Left forelimb (tissue), 1 donor: ENCODE results near the gene RIMBP2.
"Not testable (repeated sequence)": the region's sequence is repeated elsewhere in the genome, so short reads cannot be mapped to it uniquely, and the experiment has no call there.

Source experiments
- DNase-seq: peaks from one replicate; pipeline ENCODE4 v3.0.0-alpha.2; 2018; ENCODE audit warnings: low spot score

RIMBP2 gene

DNA sequence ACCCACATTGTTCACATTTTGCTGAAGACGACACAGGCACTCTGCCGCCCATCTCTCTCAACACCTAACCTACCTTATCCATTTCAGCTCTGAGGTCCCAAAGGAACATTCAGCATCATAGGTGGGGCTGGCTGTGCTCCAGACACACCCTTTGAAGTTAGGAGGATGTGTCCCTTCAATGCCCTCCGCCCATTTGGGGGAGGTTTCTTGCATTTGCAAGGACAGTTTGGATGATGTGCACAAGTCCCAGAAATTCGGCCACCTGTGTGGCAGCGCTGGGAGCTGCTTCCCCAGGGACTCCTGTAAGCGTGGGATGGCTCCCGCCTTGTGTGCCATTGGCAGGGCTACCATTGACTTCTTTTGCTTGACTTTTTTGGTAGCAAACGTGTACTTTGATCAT, 113.8 kb downstream of the RIMBP2 start:
- no peak for DNase-seq

DNA sequence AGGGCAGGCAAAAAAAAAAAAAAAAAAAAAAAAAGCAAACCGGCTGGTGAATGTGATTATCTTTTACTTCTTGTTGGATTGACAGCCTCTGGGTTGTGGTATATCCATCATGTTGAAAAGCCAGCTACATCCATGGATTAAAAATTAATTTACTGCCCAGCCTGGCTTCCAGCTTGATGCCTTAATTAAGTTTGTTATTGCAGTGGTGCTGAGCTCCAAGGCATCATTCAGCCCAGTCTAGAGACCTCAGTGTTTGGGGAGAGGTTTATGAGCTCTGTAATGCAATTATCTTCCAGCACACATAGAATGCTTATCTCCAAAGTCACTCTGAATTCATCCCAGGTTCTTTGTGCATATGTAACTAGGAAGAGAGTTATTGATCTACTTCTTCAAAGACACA, 114.8 kb downstream of the RIMBP2 start:
- DNase-seq: no peak

DNA sequence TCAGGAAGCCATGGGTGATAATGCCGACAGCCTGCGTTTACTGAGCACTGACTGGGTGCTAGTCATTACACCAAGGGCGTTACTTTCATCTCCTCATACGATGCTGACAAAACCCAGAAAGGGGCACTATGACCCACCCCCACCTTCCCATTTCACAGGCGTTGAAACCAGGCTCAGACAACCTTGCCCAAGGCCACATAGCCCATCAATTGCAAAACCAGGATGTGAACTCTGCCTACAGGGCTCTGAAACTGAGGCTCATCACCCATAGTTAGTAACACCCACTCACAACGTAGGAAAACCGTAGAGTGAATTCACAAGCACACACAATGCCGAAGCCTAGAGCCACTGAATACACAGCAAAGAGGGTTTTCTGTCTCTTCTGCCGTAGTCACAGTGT, 119.9 kb downstream of the RIMBP2 start:
- DNase-seq: no peak

DNA sequence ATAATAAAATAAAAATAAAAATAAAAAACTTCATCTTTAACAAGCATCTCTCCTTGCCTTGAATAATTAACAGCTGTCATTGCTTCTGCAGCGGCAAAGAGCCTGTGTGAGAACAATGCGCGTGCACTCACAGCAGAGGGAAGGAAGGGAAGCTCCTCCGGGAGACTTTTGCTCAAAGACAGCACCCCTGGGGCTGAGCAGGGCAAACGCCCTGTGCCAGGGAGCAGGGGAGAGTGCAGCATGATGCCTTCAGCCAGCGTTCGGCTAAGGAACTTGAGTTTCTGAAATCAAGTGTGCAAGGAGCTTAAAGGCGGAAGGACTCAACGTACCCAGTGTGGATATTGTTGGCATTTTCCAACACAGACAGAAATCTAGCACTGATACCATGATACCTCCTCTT, 120.5 kb downstream of the RIMBP2 start:
- DNase-seq: no peak

DNA sequence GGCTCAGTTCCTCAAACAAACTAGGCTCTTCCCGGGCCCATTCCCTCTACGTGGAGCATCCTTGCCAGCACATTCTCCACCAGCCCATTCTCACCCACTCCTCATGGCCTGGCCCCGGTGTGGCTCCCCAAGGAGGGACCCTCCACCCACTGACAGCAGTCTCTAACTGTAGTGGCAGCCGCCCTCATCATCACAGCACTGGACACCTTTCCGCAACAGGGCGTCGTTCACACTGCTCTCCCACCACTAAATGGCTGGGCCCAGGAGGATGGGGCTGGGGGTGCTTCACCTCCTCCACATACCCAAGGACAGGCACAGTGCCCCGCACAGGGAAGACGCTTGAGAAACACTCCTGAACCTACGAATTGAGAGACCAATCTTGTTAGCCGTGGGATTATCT, 123.0 kb downstream of the RIMBP2 start:
- no peak for DNase-seq

DNA sequence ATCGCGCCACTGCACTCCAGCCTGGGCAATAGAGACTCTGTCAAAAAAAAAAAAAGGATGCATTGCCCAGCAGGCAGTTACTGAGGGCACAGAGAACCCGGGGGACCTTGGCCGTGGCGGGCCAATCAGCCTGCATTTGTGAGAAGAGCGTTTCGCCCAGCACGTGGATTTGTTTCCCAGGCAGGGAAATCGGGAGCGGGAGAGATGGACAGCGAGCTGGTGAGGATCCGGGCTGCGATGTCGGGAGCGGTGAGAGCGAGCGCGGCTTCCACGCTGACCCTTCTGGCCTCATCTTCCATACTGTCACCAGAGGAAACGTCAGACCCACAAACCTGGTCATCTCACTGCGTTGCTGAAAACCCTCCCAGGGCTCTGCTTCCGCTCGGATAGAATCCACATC, 123.5 kb downstream of the RIMBP2 start:
- no peak for DNase-seq

DNA sequence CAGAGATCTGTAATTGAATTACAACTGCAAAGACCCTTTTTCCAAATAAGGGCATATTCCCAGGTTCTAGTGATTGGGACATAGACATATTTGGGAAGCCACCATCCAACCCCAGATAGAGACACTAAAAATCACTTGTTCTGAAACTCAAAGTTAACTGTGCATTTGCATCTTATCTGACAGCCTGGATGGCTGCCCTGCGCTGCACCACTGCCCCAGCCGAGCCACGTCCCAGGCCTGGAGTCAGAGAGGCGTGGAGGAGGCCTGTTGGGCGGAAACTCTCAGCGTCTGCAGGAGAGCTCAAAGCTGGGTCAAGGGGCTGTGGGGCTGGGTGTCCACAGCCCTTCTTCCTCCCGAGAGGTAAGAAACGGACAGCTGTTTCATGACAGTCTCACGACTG, 124.4 kb downstream of the RIMBP2 start:
- DNase-seq: no peak

DNA sequence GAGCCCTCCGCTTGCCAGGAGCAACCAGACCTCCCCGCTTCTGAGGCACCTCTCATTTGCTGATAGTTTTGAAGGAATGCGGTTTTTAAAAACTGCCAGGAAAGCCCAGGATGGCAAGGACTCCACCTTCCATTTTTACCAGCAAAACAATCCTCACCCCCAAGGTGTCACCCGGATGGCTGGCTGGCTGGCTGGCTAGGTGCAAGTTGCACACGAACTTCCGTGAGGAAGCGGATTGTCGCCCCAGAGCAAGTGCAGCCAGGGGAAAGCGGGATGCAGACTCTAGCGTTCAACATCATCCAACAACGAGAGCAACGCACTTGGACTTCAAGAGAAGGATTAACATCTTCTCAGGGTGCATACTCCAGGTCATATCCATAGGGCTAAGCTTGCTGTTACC, 125.4 kb downstream of the RIMBP2 start:
- no peak for DNase-seq

DNA sequence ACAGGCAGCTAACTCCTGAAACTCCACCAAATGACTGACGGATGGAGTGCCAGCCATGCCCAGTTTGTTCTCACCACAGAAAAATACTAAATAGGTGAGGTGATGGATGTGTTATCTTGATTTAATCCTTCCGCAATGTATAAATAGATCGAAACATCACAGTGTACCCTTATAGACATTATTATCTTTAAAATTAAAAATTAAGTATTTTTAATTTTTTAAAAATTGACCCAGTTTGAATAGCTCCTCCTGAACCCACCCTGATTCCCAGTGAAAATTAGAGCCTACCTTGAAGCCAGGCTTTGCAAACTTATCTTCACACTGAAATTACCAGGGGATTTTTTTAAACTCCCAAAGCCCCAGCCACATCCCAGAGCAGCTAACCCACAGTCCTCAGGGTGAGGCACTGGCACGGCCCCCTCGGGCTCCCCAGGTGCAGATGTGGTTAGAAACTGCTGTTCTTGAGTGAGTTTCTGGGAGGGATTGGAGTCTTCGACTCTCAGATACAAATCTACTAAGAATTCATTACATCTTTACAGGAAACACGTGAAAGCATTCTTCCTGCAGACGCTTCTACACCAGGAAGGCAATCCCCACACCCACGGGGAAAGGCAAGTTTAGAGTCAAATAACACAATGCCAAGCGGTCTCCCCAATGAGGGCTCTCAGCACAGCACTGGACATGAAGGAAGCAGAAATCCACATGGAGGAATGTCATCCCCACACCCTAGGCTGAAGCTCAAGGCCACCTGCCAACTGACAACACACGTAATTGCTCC, 126.4 kb downstream of the RIMBP2 start:
- no peak for DNase-seq

DNA sequence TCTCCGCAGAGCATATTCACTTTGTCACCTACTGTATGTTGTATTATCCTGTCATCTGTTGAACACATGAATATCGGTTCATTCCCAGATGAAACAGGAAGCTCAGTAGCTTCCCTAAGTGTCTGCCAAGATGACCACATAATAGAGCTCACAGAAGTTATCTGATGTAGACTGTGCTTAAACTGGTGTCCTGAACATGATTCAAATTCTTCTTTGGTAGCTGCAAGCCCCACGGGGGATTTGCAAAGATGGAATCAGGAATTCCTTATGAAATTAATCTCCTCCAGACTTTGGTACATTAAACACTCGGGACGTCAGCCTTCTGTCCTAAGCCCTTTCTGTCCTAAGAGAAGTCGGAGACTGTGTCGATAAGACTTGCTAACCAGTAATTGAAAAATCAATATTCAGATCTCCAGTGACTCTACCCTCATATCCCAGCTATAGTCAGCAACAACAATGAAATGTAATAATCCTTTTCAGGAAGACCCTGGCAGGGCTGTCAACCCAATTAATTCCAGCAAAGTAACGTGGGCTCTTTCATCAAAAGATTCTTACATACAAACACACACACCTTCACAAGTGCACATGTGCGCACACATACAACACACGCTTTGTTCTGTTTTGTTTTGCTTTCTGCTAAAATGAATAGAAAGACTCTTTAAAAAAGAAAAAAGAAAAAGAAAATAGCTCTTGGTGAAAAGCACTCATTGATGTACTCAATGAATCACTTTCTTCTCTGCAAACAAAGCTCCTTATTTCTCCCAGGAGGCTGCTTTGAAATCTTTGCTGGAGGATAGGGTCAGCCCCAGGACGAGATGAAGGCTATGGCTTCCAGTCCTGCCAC, 127.2 kb downstream of the RIMBP2 start:
- DNase-seq: no peak

DNA sequence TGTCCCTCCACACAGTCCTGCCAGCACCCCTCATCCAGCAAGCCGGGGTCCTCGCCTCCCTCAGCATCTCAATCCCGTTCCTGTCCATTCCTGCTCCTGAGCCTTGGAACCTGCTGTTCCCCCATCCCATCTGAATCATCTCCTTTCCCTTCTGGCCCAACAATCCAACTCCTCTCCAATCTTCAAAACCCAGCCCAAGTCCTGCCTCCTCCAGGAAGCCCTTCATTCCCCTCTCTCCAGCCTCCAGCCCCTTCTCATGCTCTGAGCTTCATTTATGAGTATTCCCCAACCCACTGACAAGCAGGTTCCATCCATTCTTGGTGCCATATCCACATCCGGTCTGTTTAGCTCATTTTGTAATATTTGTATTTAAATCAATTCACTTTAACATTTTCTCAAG, 128.1 kb downstream of the RIMBP2 start:
- no peak for DNase-seq

DNA sequence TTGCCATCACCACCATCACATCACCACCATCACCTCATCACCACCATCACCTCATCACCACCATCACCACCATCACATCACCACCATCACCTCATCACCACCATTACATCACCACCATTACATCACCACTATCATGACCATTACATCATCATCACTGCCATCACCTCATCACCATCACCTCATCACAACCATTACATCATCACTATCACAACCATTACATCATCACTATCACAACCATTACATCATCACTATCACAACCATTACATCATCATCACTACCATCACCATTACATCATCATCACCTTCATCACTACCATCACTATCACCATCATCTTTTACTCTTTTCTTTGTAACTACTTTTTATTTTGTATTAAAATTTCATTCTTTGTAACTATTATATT, 131.6 kb downstream of the RIMBP2 start:
- not testable (repeated sequence) for DNase-seq

DNA sequence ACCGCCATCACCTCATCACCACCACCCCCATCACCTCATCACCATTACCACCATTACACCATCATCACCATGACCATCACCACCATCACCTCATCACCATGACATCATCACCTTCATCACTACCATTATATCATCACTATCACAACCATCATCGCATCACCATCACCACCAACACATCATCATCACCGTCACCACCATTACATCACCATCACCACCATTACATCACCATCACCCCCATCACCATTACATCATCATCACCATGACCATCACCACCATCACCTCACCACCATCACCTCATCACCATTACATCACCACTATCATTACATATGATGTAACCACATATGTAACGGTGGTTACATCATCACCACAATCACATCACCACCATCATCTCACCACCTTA, 132.3 kb downstream of the RIMBP2 start:
- no peak for DNase-seq

DNA sequence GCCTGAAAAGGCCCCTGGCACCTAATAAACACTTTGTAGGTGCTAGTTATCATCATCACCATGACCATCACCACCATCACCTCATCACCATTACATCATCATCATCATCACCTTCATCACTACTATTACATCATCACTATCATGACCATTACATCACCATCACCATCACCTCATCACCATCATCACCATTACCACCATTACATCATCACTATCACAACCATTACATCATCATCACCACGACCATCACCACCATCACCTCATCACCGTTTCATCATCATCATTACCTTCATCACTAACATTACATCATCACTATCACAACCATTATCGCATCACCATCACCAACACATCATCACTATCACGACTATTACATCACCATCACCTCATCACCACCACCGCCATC, 132.8 kb downstream of the RIMBP2 start:
- DNase-seq: no peak

DNA sequence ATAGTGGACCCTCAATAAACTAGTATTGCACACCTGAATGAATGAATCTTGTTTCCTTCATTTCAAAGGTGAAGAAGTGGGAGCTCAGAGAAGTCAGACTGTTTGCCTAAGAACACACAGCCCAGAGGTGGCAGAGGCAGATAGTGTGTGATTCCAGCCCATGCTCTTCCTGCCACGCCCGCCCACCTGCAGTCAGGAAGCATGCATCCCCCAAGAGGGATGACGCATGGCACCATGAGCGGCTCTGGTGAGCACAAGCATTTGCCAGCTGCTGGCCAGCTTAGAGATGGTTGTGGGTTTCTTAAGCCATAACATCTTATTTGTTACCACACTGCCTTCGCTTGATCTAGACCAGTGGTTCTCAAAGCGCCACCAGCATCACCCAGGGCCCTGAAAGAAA, 133.8 kb downstream of the RIMBP2 start:
- DNase-seq: no peak

DNA sequence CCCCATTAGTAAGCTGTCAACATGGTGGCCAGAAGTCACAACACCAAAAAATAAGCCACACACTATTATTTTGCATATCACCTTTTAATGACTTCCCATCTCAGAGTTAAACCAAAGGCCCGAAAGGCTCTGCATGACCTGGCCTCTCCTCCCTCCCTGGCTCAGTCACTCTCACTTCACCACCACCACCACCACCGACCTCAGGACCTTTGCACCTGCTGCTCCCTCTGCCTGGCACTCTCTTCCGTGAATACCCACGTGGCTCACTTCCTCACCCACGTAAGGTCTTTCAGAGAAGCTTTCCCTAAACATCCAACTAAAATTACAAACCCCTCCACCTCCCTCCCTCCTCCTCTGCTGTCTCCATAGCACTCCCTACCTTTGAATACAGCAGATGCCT, 134.3 kb downstream of the RIMBP2 start:
- no peak for DNase-seq

DNA sequence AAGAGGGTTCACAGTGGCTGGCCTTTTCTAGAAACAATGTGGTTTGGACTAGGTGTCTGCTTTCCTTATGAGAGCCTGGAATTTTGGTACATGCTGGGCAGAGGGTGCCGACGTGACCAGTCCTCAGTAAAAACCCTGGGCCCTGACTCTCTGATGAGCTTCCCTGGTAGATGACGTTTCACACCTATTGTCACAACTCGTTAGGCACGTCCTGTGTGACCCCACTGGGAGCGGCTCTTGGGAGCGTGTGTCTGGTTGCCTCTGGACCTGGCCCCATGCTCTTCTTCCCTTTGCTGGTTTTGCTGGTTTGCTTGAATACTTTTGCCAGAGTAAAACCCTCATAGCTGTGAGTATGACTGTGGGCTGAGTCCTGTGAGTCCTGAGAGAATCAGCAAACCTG, 136.9 kb downstream of the RIMBP2 start:
- no peak for DNase-seq

DNA sequence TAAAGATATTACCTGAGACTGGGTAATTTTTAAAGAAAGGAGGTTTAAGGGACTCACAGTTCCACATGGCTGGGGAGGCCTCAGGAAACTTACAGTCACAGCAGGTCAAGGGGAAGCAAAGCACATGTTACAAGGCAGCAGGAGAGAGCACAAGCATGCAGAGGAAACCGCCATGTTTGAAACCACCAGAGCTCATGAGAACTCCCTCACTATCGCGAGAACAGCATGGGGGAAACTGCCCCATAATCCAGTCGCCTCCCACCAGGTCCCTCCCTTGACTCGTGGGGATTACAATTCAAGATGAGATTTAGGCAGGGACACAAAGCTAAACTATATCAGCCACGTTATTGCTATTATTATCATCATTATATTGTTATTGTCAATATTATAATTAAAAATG, 138.7 kb downstream of the RIMBP2 start:
- no peak for DNase-seq

DNA sequence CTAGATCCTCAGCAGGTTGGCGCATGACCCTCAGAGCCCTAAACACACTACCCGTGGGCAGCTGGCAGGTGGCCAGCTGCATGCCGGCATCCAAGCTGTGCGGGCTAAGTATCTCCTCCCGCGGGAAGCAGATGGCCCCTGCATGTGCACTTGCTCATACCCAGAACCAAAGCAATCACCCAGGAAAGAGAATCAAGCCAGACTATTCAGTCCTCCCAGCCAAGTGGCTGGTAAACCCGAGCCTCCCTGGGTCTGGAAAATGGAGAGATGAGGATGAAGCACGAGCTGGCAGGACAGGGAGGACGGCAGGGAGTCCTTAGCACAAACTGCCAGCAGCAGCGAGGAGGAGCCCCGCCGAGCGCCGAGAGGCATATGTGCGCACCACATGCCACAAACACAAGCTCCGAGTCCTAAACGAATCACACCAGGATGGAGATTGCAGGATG, 139.7 kb downstream of the RIMBP2 start:
- no peak for DNase-seq

DNA sequence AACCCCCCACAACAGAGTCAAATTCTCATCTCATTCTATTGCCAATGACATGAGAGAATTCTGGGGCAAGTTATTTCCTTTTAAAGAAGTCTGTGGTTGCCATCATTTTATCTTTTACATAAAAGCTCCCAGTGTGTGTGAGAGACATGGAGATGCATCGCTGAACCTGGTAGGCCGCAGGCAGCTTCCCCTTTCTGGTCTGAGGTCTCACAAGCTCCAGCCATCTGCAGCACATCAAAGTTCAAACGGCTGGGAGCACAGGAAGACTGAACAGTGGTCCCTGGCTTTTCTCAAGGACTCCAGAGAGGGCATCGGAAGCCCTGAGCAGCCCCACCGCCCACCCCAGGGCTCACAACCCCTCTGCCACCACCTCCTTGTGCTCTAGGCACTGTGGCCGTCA, 141.7 kb downstream of the RIMBP2 start:
- no peak for DNase-seq

DNA sequence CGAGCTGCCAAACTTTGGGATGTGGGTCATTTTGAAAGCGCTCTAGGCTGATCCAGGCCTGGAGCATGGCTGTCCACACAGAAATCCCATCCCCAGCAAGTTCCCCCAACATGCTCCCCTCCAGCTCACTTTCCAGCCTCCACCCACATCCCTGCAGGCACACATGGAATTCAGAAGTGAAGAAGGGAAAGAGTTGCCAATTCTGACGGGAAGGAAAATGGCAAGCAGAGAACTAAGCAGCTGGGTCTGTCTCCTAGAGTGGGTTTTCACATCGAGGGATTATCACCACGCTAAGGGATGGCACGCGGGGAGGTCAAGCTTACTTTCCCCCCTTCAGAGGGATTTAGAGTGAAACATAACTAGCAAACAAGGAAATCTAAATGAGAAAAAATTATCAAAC, 142.3 kb downstream of the RIMBP2 start:
- DNase-seq: no peak

DNA sequence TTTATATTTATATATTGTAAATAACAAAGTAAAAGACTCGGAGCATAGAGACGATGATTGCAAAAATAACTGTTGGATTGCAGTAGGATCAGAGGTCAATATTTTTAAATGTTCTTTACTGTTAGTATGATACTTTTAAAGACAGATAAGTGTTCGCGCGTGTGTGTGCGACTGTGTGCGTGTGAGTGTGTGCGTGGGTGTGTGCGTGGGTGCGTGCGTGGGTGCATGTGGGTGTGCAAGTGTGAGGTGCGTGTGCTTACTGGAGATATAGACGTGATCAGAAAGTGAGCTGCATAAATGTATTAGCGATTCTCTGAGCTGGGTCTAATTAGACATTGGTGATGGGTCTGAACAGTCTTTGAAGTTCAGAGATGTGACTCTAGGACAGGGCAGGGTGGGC, 142.9 kb downstream of the RIMBP2 start:
- DNase-seq: no peak

DNA sequence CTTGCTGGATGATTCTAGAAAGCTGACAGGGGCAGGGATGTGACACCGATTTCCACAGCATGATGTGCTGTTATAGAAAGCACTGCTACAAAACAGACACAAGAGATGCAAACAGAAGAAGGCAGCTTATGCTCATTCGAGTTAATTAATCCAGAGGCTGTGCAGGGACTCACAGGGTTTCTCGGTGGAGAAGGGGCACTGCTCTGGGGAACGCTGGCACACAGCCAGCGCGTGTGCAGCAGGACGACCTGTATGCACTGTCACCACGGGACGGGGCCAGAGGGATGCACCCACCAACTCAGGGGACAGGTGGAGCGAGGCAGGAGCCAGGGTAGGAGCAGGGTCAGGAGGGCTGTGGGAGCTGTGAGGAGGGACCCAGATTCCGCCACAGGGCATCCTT, 143.5 kb downstream of the RIMBP2 start:
- DNase-seq: no peak

DNA sequence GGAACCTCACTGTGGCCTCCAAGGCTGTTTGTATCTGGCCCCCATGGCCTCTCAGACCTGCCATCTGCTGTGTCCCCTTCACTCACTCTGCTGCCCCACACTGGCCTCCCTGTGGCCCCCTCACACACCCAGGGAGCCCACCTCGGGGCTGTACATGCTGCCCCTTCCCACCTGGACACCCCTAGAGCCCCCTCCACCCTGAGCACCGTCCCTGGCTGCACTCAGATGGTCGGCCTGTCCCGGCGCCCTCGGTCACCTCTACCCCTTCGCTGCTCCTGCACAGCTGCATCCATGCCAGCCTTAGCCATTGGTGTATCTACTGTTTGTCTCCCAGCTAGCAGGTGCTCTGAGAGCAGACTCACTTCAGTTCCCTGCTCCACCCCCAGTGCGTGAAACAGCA, 144.4 kb downstream of the RIMBP2 start:
- no peak for DNase-seq
